ENCODE measurements around the gene MT3. TPM values are rescaled to one million over a fixed set of nuclear protein-coding genes. Genes with fewer than 3 reads are reported as not detected.

Gene MT3
- total and polyA plus RNA-seq, 2 of the 13 experiments (the other 11 are each of a cell fraction or from before 2014, with no cell fraction given), result not detected

- no peak for TF ChIP-seq RERE (CRISPR knock-in tag; IDR thresholded peaks at IDR 0.05; ENCODE audit: low read depth)
- no peak for TF ChIP-seq NFKB2 (CRISPR knock-in tag; IDR thresholded peaks at IDR 0.05; ENCODE audit: borderline replicate concordance)
- no peak for TF ChIP-seq ZFP82 (CRISPR knock-in tag; IDR thresholded peaks at IDR 0.05; ENCODE audit: borderline replicate concordance)
- TF ChIP-seq ZNF329 (CRISPR knock-in tag; IDR thresholded peaks at IDR 0.05; ENCODE audit: low read depth), result no peak
- TF ChIP-seq GMEB1 (CRISPR knock-in tag; IDR thresholded peaks at IDR 0.05; ENCODE audit: borderline replicate concordance), result no peak
- TF ChIP-seq ZNF34 (CRISPR knock-in tag; IDR thresholded peaks at IDR 0.05; ENCODE audit: borderline replicate concordance), result no peak
- TF ChIP-seq ZNF556 (CRISPR knock-in tag; IDR thresholded peaks at IDR 0.05; ENCODE audit: borderline replicate concordance), result no peak
- TF ChIP-seq KMT2A (CRISPR knock-in tag; IDR thresholded peaks at IDR 0.05), result 0 out of 2 replicates have a peak, but pooled peaks have one; percentile 41
- no peak for TF ChIP-seq ISL2 (CRISPR knock-in tag; IDR thresholded peaks at IDR 0.05)
- no peak for TF ChIP-seq ZNF207 (IDR thresholded peaks at IDR 0.05; ENCODE audit: borderline replicate concordance)
- TF ChIP-seq ATF4 (CRISPR knock-in tag; IDR thresholded peaks at IDR 0.05), result no peak
- no peak for TF ChIP-seq ZFP90 (CRISPR knock-in tag; IDR thresholded peaks at IDR 0.05; ENCODE audit: borderline replicate concordance)
- peak; percentile 78 for TF ChIP-seq EZH2 (conservative IDR thresholded peaks at IDR 0.05; ENCODE audit: low read depth, low read length)
- TF ChIP-seq FOXP1 (IDR thresholded peaks at IDR 0.05), result no peak
- no peak for TF ChIP-seq FOXP1 (CRISPR knock-in tag; IDR thresholded peaks at IDR 0.05)
- no peak for TF ChIP-seq RFX5 (IDR thresholded peaks at IDR 0.05; ENCODE audit: low read depth, low read length)
- TF ChIP-seq SRSF1 (optimal IDR thresholded peaks at IDR 0.05; ENCODE audit: low read depth, low read length), result no peak
- 0 out of 2 replicates have a peak, but pooled peaks have one; percentile 27 for TF ChIP-seq ZNF292 (CRISPR knock-in tag; IDR thresholded peaks at IDR 0.05; ENCODE audit: borderline replicate concordance, low read depth)
- TF ChIP-seq ZBTB46 (CRISPR knock-in tag; IDR thresholded peaks at IDR 0.05; ENCODE audit: borderline replicate concordance), result no peak
- TF ChIP-seq SALL2 (CRISPR knock-in tag; IDR thresholded peaks at IDR 0.05), result no peak
- peak; percentile 2; the same call in 1 of the 2 replicates for TF ChIP-seq ZNF777 (CRISPR knock-in tag; IDR thresholded peaks at IDR 0.05)
These were observed 43.0 kb downstream of the MT3 start, which contains the start of gene MT1M (continued) for GRCh38 chr16:56632156-56632847.

Data from HepG2 (cell line).